ENCODE results near the gene EPHA8.

DNA sequence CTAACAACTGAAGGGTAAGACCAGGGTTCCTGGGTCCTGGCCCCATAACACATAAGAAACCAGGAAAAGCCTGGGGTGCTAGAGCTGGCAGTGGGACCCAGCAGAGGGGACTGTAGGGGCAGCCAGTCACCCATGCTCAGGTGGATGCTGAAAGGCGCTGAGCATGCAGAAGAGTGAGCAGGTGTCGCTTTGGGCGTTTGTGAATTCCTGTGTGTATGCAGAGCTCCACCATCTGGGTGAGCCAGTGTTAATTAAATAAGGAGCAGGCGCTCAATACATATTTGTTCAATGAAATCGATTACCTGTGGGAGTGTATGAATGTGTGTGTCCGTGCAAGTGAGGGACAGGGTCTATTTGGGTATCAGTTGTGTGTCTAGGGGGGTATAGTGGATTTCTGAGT is 73.6 kb downstream of the EPHA8 start:
- TF ChIP-seq CTCF (IDR thresholded peaks at IDR 0.05), result no peak
- TF ChIP-seq POLR2A (IDR thresholded peaks at IDR 0.05), result no peak

All from lower leg skin (tissue), 3 donors.